Stimulated activated naive CD8-positive, alpha-beta T cell treated with anti-CD3 and anti-CD28 coated beads, Interleukin-15, amount 100 ng/mL, for 72 hours (primary cell): Measurements from ENCODE around the gene NUP88.
A peak's percentile ranks its signal among the peaks of the same experiment; 100 is the strongest.

ENCODE experiments used
- ATAC-seq: fragments of 150-1000 bp; cut with Tn5 transposase; 2 replicates; pipeline ENCODE4 v1.10.0; 2021; ENCODE audit warnings: mild to moderate bottlenecking, moderate library complexity
- DNase-seq, 2 donors: peaks; one replicate each; pipeline ENCODE4 v3.0.0; 2021 to 2022
- H3K27ac Mint-ChIP-seq, 2 donors: one replicate each; pipeline ENCODE4 v1.8.0; 2022; ENCODE audit warnings: mild to moderate bottlenecking in 2 of 2, mixed read lengths in 2 of 2, moderate library complexity in 2 of 2
- H3K27me3 Mint-ChIP-seq: one replicate; pipeline ENCODE4 v1.8.0; 2022; ENCODE audit warnings: mixed read lengths
- H3K4me1 Mint-ChIP-seq: one replicate; pipeline ENCODE4 v1.8.0; 2022; ENCODE audit warnings: mild to moderate bottlenecking, mixed read lengths
- H3K4me3 Mint-ChIP-seq, 2 donors: one replicate each; pipeline ENCODE4 v1.8.0; 2022; ENCODE audit warnings: mild to moderate bottlenecking in 2 of 2, mixed read lengths in 2 of 2, moderate library complexity in 1 of 2
- H3K9me3 Mint-ChIP-seq, 2 donors: one replicate each; pipeline ENCODE4 v1.8.0; 2022; ENCODE audit warnings: mixed read lengths in 2 of 2

The NUP88 gene

DNA sequence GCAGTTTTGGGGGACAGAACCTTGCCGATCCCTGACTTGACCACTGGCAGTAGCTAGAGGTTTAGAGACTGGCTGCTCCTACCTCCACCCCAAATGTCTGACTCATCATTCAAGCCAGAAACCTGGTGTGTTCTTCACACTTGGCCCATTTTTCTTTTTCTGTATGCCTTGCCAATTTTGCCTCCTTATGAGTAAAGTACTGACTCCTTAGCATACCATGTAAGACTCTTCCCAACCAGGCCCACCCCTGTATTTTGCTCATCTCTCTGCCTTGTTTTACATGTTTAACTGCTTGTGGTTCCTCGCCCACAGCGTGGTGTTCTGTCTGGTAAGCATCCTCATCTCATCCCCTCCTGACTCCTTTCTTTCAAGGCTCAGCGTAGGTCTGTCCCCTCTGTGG is 37.9 kb downstream of the NUP88 start:
- no peaks in the 10 kb centered on the region for H3K27me3 Mint-ChIP-seq
- ATAC-seq = peak; percentile 21
- H3K4me3 Mint-ChIP-seq = no peak overlapping the region
- DNase-seq = no peak
- H3K4me1 Mint-ChIP-seq = peaks cover 17% of the 10 kb centered on the region
- no peaks in the 10 kb centered on the region for H3K9me3 Mint-ChIP-seq
- H3K27ac Mint-ChIP-seq = peak overlapping the region; percentile 55 to 67

DNA sequence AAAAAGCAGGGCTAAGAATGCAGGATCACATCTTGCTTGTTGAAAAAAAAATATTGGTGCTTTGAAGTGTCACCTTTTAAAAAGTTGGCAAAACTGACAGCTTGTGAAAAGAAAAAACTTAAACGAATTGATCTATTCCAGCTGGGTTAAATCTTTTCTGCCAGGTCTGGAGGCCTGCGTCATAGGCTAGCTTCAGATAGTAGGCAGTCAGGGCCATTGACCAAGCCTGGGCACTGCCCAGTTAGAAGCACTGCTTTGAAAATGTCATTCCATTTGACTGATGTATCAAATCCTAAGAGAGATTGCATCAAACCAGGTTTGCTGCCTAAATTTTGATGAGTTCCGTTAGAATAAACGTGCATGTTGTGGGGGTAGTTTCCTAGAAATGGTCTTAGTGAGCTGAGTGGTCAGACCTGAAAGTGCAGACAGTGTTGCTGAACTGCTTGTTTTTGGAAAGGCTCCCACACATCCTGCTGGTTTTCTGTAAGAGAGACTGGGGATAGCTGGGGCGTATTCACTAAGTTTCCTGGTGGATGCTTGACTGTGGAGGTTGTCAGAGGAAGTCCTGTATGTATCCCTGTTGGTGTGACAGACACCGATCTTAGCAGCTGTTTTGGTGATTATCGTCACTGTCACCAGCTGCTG is 38.8 kb downstream of the NUP88 start:
- ATAC-seq (peak; percentile 5), DNase-seq (no peak)
- H3K4me3 Mint-ChIP-seq = no peak overlapping the region
- H3K27ac Mint-ChIP-seq = peak overlapping the region; percentile 4 to 17
- H3K9me3 Mint-ChIP-seq = no peaks in the 10 kb centered on the region
- H3K27me3 Mint-ChIP-seq = no peaks in the 10 kb centered on the region
- peaks cover 17% of the 10 kb centered on the region for H3K4me1 Mint-ChIP-seq

DNA sequence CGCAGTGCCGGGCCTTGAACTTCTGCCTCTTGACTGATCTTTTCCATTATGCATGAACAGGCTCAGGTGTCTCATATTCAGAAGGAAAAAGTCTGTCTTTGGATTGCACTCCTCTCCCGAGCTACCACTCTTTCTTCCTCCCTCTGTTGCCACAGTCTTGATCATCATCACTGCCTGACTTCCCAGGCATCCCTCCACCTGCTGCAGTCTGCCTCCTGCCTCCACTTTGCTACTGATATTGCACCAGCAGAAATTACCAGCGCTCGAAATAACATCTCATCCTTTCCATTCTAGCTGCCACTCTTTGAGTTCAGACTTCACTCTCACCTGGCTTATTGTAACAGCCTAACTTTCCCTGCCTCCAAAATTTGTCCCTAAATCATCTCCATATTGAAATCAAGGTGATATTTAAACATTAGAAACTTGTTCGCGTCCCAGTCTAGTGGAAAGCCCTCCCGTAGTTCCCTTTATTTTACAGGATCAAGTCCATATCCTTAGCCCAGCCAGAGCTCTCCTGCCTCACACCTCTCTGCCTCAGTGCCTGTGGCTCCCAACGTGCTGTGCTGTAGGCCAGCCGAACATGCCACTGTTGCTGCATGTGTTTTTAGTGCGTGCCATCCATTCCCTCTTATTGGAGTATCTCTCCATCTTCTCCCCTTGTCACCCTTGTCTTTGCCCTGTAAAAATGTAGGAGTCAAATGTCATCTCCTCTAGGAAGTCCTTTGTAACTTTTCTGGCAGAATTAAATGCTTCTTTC is 39.9 kb downstream of the NUP88 start:
- H3K4me1 Mint-ChIP-seq = peaks cover 17% of the 10 kb centered on the region
- ATAC-seq = no peak

DNA sequence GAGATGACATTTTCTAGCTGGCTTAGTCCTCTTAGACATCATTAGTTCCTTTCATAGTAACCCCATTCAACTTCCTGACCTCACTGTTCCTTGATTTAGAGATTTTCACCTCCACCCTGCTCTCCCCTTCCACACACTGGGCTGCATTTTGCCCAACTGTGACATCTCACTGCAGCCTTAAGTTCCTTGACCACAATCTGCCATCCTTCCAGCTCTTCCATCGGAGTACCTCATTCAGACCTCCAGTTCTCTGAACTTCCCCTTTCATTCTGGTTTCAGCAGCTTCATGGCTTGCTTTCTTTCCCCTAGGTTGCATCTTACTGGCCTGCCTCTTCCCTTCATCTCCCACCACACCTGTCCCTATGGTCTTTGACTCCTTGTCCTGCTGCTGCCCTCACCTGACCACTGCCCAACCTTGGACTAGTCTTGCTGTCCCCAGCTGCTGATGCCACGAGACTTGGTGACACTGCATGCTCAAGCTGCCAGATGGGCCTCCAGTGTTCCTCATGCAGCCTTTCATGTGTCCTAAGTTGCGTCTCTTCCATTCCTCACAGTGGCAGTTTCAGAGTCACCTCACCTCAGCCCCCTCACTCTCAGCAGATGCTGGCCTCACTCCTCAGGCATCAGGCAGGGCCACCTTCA is 40.8 kb downstream of the NUP88 start:
- Mint-ChIP-seq H3K27ac (peak overlapping the region; percentile 14 to 35), H3K27me3 (no peaks in the 10 kb centered on the region), H3K4me1 (peaks cover 17% of the 10 kb centered on the region), H3K9me3 (no peaks in the 10 kb centered on the region), H3K4me3 (no peak overlapping the region)
- ATAC-seq (no peak), DNase-seq (no peak)

More for the DNA sequence above, 39.9 kb downstream of the NUP88 start:
- no peaks in the 10 kb centered on the region for H3K27me3 Mint-ChIP-seq
- DNase-seq = no peak
- H3K4me3 Mint-ChIP-seq = no peak overlapping the region
- H3K9me3 Mint-ChIP-seq = no peaks in the 10 kb centered on the region
- H3K27ac Mint-ChIP-seq = peak overlapping the region; percentile 14 to 82

DNA sequence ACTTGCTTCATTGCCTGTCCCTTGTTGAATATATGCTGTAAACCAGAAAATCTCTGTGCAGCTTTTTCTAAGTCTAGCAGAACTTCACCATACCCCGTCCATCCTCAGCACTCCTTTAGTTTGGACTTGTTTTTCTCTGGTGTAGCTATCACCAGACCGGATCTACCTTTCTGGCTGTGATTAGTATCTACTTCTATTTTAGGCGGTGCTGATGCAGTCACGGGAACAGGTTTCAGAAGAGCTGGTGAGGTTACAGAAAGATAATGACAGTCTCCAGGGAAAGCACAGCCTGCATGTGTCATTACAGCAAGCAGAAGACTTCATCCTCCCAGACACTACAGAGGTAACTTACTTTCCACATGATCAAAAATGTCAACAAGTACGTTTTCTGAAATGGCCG is 46.4 kb downstream of the NUP88 start:
- Mint-ChIP-seq H3K4me1 (no peaks in the 10 kb centered on the region), H3K4me3 (no peak overlapping the region), H3K27me3 (no peaks in the 10 kb centered on the region), H3K9me3 (no peaks in the 10 kb centered on the region), H3K27ac (peak overlapping the region in 1 of 2 donors; percentile 12)
- DNase-seq = no peak
- ATAC-seq = no peak

DNA sequence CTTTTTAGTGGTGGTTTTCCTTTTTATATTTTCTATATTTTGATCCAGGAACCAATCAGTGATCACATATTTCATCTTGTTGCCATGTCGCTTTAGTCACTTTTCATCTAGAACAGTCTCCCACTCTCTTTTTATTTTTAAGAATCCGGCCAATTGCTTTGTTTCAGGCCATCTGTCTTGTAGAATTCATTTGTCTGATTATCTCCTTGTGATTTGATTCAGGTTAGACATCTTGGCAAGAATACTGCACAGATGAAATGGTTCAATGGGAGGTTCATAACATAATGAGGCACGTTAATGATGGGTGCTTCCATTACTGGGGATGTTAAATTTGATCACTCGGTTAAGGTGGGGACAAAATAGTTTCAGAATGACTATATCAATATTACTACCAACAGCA is 49.1 kb downstream of the NUP88 start:
- Mint-ChIP-seq H3K4me1 (no peaks in the 10 kb centered on the region), H3K27ac (peak overlapping the region in 1 of 2 donors; percentile 68), H3K9me3 (no peaks in the 10 kb centered on the region), H3K27me3 (no peaks in the 10 kb centered on the region), H3K4me3 (no peak overlapping the region)
- ATAC-seq = no peak
- no peak for DNase-seq

DNA sequence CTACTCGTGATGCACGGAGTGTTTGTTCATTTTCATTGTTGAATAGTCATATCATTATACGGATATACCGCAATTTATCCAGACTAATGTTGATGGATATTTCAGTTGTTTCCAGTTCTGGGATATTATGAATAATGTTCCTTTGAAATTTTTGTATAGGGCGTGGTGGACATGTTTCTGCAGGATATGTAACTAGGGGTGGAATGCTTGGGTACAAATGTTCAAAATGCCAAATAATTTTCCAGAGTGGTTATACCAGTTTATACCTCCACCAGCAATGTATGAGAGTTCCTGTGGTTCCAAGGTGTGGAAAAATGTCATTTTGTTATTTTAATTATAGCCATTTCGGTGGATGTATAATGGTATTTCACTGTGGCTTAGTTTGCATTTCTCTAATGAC is 53.6 kb downstream of the NUP88 start:
- no peaks in the 10 kb centered on the region for H3K27me3 Mint-ChIP-seq
- no peak overlapping the region for H3K4me3 Mint-ChIP-seq
- no peak for DNase-seq
- peak overlapping the region in 1 of 2 donors; percentile 77 for H3K27ac Mint-ChIP-seq
- ATAC-seq = no peak
- no peaks in the 10 kb centered on the region for H3K9me3 Mint-ChIP-seq
- no peaks in the 10 kb centered on the region for H3K4me1 Mint-ChIP-seq

DNA sequence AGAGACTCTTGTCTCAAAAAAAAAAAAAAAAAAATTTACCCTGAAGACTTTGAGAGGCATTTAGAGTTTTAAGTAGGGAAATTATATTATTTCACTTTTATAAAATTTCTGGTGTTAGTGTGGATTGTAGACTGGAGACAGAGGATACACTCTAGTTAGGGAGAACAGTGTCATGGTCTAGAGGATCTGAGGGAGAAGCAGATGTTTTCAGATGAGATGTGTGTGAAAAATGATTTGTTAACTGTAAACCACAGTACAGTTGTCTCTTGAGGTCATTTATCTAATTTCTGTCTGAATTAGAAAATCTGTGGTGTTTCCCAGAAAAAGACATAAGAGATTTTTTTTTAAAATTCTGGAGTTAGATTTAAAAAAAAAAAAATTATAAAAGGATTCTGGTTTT is 54.8 kb downstream of the NUP88 start:
- Mint-ChIP-seq H3K27ac (peak overlapping the region in 1 of 2 donors; percentile 36), H3K27me3 (no peaks in the 10 kb centered on the region), H3K4me1 (no peaks in the 10 kb centered on the region), H3K4me3 (no peak overlapping the region), H3K9me3 (no peaks in the 10 kb centered on the region)
- ATAC-seq = no peak
- no peak for DNase-seq

DNA sequence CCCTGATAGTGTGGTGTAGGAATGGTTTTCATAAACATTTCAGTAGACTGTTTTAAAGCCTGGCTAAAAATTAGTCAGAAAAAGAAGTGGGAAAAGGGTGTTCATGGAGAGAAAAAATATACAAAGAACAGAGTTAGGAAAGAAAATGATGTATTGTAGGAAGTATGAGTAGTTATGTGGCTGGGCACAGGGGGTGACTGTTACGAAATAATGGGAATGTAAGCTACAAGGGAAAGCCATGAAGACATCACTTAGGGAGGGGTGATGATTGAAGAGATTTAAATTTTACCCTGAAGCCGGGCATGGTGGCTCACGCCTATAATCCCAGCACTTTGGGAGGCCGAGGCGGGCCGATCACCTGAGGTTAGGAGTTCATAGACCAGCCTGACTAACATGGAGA is 55.3 kb downstream of the NUP88 start:
- H3K27ac Mint-ChIP-seq = peak overlapping the region in 1 of 2 donors; percentile 11

DNA sequence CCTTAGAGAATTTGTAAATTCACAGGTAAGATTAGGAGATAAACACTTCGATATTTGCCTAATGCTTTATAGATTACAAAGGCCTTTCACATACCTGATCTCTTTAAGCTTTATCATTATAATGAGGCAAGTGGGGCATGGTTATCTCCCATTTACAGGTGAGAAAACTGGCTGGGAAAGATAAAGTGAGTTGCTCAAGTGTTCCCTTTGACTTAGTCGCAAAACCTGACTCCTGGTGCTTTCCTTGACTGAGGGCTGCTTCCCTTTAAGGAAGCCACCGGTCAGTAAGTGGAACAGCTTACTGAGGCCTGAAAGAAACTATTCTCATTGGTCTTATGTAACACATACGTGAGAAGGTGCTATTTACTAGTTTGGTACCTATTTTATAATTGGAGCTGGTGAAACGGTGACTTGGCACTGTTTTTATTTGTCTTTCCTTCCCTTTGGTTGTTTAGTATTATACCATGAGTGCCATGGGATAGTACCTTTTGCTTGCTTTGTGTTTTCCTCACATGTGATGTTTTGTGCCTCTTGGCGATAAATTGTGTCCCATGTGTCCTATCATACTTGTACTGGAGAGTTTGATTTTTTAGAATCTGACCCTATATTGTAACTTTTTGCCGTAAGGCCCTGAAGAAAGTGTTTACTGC is 57.2 kb downstream of the NUP88 start:
- no peaks in the 10 kb centered on the region for H3K27me3 Mint-ChIP-seq
- ATAC-seq (no peak), DNase-seq (no peak)
- no peak overlapping the region for H3K4me3 Mint-ChIP-seq
- no peak overlapping the region for H3K27ac Mint-ChIP-seq
- H3K4me1 Mint-ChIP-seq = no peaks in the 10 kb centered on the region
- H3K9me3 Mint-ChIP-seq = no peaks in the 10 kb centered on the region

More for the DNA sequence above, 55.3 kb downstream of the NUP88 start:
- DNase-seq (no peak), ATAC-seq (no peak)
- Mint-ChIP-seq H3K27me3 (no peaks in the 10 kb centered on the region), H3K4me3 (no peak overlapping the region), H3K4me1 (no peaks in the 10 kb centered on the region), H3K9me3 (no peaks in the 10 kb centered on the region)

DNA sequence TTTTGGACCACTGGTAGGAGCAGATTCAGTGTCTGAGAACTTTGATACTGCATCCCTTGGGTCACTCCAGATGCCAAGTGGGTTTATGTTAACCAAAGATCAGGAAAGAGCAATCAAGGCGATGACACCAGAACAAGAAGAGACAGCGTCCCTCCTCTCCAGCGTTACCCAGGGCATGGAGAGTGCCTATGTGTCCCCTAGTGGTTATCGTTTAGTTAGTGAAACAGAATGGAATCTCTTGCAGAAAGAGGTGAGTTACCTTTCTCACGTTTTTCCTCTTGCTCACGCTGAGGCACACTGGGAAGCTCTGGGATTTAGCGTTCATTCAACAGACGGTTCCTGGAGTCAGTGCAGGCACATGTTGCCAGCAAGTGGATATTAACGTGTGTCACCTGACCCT is 58.0 kb downstream of the NUP88 start:
- Mint-ChIP-seq H3K4me1 (no peaks in the 10 kb centered on the region), H3K27ac (peak overlapping the region in 1 of 2 donors; percentile 6), H3K4me3 (no peak overlapping the region), H3K9me3 (no peaks in the 10 kb centered on the region), H3K27me3 (no peaks in the 10 kb centered on the region)
- no peak for DNase-seq
- no peak for ATAC-seq

DNA sequence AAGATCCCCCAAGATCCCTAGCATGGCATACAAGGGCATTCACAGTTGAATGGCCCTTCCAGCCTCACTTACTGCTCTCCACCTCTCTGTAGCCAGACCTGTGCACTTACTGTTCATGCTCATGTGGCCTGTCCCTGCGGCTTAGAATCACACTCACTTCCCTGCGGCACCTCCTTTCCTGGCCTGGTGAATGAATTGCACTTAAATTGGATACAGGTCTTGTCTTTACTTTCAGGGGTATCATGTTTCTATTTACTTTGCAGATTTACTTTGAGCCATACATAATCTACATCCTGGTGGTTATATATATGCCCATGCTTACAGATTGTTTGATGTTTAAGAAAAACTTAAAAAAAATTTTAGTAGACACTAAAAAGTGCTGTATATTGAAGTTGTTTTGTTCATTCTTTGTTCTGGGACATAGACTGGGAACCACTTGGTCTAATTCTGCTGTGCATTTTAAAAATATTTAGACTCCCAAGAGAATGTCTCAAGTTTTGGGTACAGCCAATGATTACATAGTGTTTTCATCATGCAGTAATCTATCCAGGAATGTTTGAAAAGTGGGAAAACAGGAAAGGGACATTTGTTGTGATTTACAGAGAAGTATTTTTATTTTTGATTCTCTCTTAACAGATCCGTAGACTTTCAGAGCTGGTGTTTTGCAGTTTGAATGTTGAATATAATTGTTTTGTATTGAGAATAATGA is 63.9 kb downstream of the NUP88 start:
- ATAC-seq (no peak), DNase-seq (no peak)
- H3K4me1 Mint-ChIP-seq = no peaks in the 10 kb centered on the region
- H3K4me3 Mint-ChIP-seq = no peak overlapping the region
- H3K9me3 Mint-ChIP-seq = no peaks in the 10 kb centered on the region
- no peak overlapping the region for H3K27ac Mint-ChIP-seq
- H3K27me3 Mint-ChIP-seq = no peaks in the 10 kb centered on the region

DNA sequence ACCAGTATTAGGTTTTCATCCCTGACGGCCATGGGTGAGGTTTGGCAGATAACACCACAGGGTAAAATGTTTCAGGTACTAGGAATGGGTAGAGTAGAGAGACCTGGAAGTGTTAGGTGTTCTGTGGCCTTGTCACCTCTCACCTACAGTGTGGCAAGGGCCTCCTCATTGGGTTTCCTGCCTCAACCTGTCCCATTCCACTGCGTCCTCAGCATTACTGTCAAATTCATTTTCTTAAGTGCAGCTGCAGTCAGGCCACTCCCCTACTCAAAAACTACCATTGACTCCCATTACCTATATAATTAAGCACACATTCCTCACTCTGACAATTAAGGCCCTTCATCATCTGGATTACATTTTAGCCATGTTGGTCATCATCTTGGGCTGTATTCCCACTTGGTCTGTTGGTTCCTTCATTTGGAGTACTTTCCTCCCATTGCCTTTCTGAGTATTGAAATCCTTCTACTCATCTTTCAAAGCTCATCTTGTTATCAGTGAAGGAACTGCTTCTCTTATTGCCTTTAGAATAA is 64.5 kb downstream of the NUP88 start:
- Mint-ChIP-seq H3K9me3 (no peaks in the 10 kb centered on the region), H3K27ac (no peak overlapping the region), H3K4me3 (no peak overlapping the region), H3K27me3 (no peaks in the 10 kb centered on the region), H3K4me1 (no peaks in the 10 kb centered on the region)
- DNase-seq (no peak), ATAC-seq (no peak)

DNA sequence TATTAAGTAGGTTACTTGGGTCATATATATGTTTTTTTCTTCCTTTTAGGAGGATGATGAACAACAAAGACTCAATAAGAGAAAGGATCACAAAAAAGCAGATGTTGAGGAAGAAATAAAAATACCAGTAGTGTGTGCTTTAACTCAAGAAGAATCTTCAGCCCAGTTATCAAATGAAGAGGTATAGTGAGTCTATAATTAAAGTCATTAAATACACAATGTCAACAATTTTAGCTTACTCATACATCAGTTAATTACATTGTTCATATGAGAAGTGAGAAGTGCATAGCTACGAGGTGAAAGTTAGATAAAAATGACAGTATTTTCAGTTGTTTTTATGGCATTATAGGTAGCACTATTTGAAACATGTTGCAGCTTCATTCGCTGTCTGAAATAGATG is 65.2 kb downstream of the NUP88 start:
- no peak overlapping the region for H3K4me3 Mint-ChIP-seq
- ATAC-seq (no peak), DNase-seq (no peak)
- no peaks in the 10 kb centered on the region for H3K4me1 Mint-ChIP-seq
- H3K27me3 Mint-ChIP-seq = no peaks in the 10 kb centered on the region
- H3K27ac Mint-ChIP-seq = peak overlapping the region in 1 of 2 donors; percentile 67
- H3K9me3 Mint-ChIP-seq = no peaks in the 10 kb centered on the region

DNA sequence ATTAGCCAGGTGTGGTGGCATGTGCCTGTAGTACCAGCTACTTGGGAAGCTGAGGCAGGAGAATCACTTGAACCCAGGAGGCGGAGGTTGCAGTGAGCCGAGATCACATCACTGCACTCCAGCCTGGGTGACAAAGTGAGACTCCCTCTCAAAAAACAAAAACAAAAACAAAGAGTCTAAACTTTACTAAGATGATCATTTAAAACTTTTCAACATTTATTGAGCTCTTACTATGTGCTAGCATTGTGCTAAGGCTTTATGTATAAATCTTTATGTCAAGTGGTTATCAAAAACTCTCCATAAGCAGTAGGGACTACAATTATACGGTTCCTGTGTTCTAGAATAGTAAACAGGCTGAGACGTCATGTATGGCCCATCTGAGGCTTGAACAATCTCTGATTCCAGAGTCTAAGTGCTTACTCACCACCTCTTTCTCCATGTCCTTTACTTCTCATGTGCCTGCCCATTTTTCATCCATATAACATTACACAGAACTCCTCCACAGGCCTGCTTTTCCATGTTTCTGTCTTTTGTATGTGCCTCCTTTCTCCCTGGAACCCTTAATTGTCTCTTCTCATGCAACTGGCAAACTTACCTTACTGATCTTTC is 66.7 kb downstream of the NUP88 start:
- Mint-ChIP-seq H3K4me3 (no peak overlapping the region), H3K27me3 (no peaks in the 10 kb centered on the region), H3K4me1 (no peaks in the 10 kb centered on the region), H3K27ac (no peak overlapping the region), H3K9me3 (no peaks in the 10 kb centered on the region)
- no peak for ATAC-seq
- no peak for DNase-seq
